NCI-H2029 treated with DMSO at 0.1 percent for 48 hours (cell line): Measurements from ENCODE around the gene CACNA1D.

Experiments used
- DNase-seq: peaks from one replicate; lab custom pipeline; 2025; lab: John Stamatoyannopoulos, UW

The CACNA1D gene

GRCh38 chr3:53691349-53691748 lies 196.9 kb downstream of the CACNA1D start:
- DNase-seq, result no peak

- no peak for DNase-seq
Measured at GRCh38 chr3:53691885-53692284, 197.5 kb downstream of the CACNA1D start.

GRCh38 chr3:53693451-53693850 lies 199.0 kb downstream of the CACNA1D start:
- no peak for DNase-seq

GRCh38 chr3:53694046-53694445 lies 199.6 kb downstream of the CACNA1D start:
- DNase-seq, result no peak

GRCh38 chr3:53694666-53695323 lies 200.4 kb downstream of the CACNA1D start:
- no peak for DNase-seq

- DNase-seq, result no peak
Measured at GRCh38 chr3:53695324-53695690, 200.9 kb downstream of the CACNA1D start.

GRCh38 chr3:53696401-53697172 lies 202.2 kb downstream of the CACNA1D start:
- DNase-seq, result no peak

GRCh38 chr3:53700441-53700840 lies 206.0 kb downstream of the CACNA1D start:
- no peak for DNase-seq

GRCh38 chr3:53702776-53703530 lies 208.5 kb downstream of the CACNA1D start:
- DNase-seq, result no peak

- DNase-seq, result no peak
Measured at GRCh38 chr3:53703630-53704362, 209.4 kb downstream of the CACNA1D start.

- no peak for DNase-seq
Measured at GRCh38 chr3:53704363-53704725, 209.9 kb downstream of the CACNA1D start.

GRCh38 chr3:53705024-53705745 lies 210.8 kb downstream of the CACNA1D start:
- no peak for DNase-seq

- DNase-seq, result no peak
Measured at GRCh38 chr3:53705774-53706173, 211.4 kb downstream of the CACNA1D start.

- DNase-seq, result no peak
Measured at GRCh38 chr3:53707222-53707621, 212.8 kb downstream of the CACNA1D start.

GRCh38 chr3:53708001-53708621 lies 213.7 kb downstream of the CACNA1D start:
- DNase-seq, result peak; percentile 23

- no peak for DNase-seq
Measured at GRCh38 chr3:53709256-53709655, 214.8 kb downstream of the CACNA1D start.

- peak; percentile 53 for DNase-seq
Measured at GRCh38 chr3:53709860-53710674, 215.7 kb downstream of the CACNA1D start.

GRCh38 chr3:53711387-53711786 lies 217.0 kb downstream of the CACNA1D start:
- no peak for DNase-seq

GRCh38 chr3:53712817-53713388 lies 218.5 kb downstream of the CACNA1D start:
- no peak for DNase-seq

GRCh38 chr3:53713626-53714025 lies 219.2 kb downstream of the CACNA1D start:
- no peak for DNase-seq
